Measurements from ENCODE around the gene KLK8. TPM values are rescaled to one million over a fixed set of nuclear protein-coding genes. Genes with fewer than 3 reads are reported as not detected.

Gene KLK8
- total RNA-seq, 2 donors from 2014 or later: not detected

Other genes starting within 250 kb of the KLK8 start
- gene GPR32, start 231.1 kb downstream of the KLK8 start, total RNA-seq: not detected
- gene ACP4, start 211.2 kb downstream of the KLK8 start, total RNA-seq: not detected
- gene KLK1, start 177.8 kb downstream of the KLK8 start, total RNA-seq: 1 to 10 TPM; 1.7 to 2.3 TPM
- not detected for gene KLK15, start 168.0 kb downstream of the KLK8 start, total RNA-seq
- not detected for gene KLK3, start 146.7 kb downstream of the KLK8 start, total RNA-seq
- gene KLK2, start 128.2 kb downstream of the KLK8 start, total RNA-seq: under 1 TPM in 1 of 2 donors, not detected in 1; 0.63 TPM
- not detected for gene KLK4, start 90.2 kb downstream of the KLK8 start, total RNA-seq
- not detected for gene KLK5, start 48.6 kb downstream of the KLK8 start, total RNA-seq
- gene KLK6, start 32.0 kb downstream of the KLK8 start, total RNA-seq: not detected
- gene KLK7, start 17.7 kb downstream of the KLK8 start, total RNA-seq: not detected
- not detected for gene KLK10, start 18.1 kb upstream of the KLK8 start, total RNA-seq
- gene KLK11, start 25.0 kb upstream of the KLK8 start, total RNA-seq: not detected
- gene KLK12, start 33.4 kb upstream of the KLK8 start, total RNA-seq: not detected
- not detected for gene KLK13, start 63.5 kb upstream of the KLK8 start, total RNA-seq
- 1 to 10 TPM in 1 of 2 donors, under 1 TPM in 1; 0.69 to 1.2 TPM for gene KLK14, start 81.3 kb upstream of the KLK8 start, total RNA-seq
- gene CTU1, start 106.8 kb upstream of the KLK8 start, total RNA-seq: 10 to 100 TPM; 10.7 to 11.9 TPM
- gene SIGLEC9, start 123.3 kb upstream of the KLK8 start, total RNA-seq: 1 to 10 TPM in 1 of 2 donors, under 1 TPM in 1; 0.74 to 1.6 TPM
- not detected for gene SIGLEC7, start 140.7 kb upstream of the KLK8 start, total RNA-seq
- gene CD33, start 223.5 kb upstream of the KLK8 start, total RNA-seq: 1 to 10 TPM; 1.7 to 2.6 TPM
- gene SIGLECL1, start 249.5 kb upstream of the KLK8 start, total RNA-seq: not detected